NT2/D1 (cell line): ENCODE data around the gene PRXL2B.

ENCODE experiments used
- DNase-seq: peaks from one replicate; pipeline ENCODE4 v3.0.0-alpha.2; 2011; ENCODE audit warnings: low read depth, low spot score
- H3K27me3 ChIP-seq: 2 replicates; pipeline ENCODE4 v1.6.0; 2011; ENCODE audit warnings: mild to moderate bottlenecking; ENCODE audit not compliant: insufficient read length, insufficient read depth
- H3K36me3 ChIP-seq: 2 replicates; pipeline ENCODE4 v1.6.1; 2011; ENCODE audit warnings: mild to moderate bottlenecking, low read length, mixed read lengths; ENCODE audit not compliant: insufficient read depth, insufficient read length
- H3K4me1 ChIP-seq: 2 replicates; pipeline ENCODE4 v1.5.1; 2011; ENCODE audit not compliant: insufficient read depth, insufficient read length
- H3K4me3 ChIP-seq: 2 replicates; pipeline ENCODE4 v1.5.1; 2011; ENCODE audit warnings: low read depth; ENCODE audit not compliant: insufficient read length
- H3K9ac ChIP-seq: 2 replicates; pipeline ENCODE4 v1.6.0; 2011; ENCODE audit warnings: low read depth; ENCODE audit not compliant: insufficient read length
- H3K9me3 ChIP-seq: 2 replicates; pipeline ENCODE4 v1.5.1; 2011; ENCODE audit warnings: mild to moderate bottlenecking, low read length; ENCODE audit not compliant: insufficient read depth
- SUZ12 ChIP-seq: IDR thresholded peaks from 2 replicates; pipeline ENCODE4 v1.6.1; 2011; ENCODE audit not compliant: insufficient read length, insufficient read depth; ENCODE audit errors: extremely low read depth
- YY1 ChIP-seq: IDR thresholded peaks from 2 replicates; pipeline ENCODE4 v1.6.1; 2011; ENCODE audit not compliant: insufficient read length, insufficient read depth
- ZNF274 ChIP-seq: IDR thresholded peaks from 2 replicates; pipeline ENCODE4 v1.6.1; 2011; ENCODE audit warnings: mild to moderate bottlenecking, low read depth, low read length

Gene PRXL2B

GRCh38 chr1:2637442-2638145 lies 51.0 kb downstream of the PRXL2B start:
- Histone ChIP-seq H3K9ac (no peak overlapping the region), H3K36me3 (no peaks in the 10 kb centered on the region), H3K4me3 (no peak overlapping the region), H3K4me1 (peaks cover 25% of the 10 kb centered on the region), H3K9me3 (peaks cover 15% of the 10 kb centered on the region; the same call in 1 of the 2 replicates), H3K27me3 (peaks cover 14% of the 10 kb centered on the region)
- no peak for TF ChIP-seq SUZ12
- no peak for TF ChIP-seq YY1
- no peak for TF ChIP-seq ZNF274
- no peak for DNase-seq

GRCh38 chr1:2638466-2639115 lies 52.0 kb downstream of the PRXL2B start:
- Histone ChIP-seq H3K9me3 (peaks cover 15% of the 10 kb centered on the region; the same call in 1 of the 2 replicates), H3K4me1 (peaks cover 20% of the 10 kb centered on the region), H3K27me3 (peaks cover 16% of the 10 kb centered on the region), H3K4me3 (no peak overlapping the region), H3K9ac (no peak overlapping the region), H3K36me3 (no peaks in the 10 kb centered on the region)
- TF ChIP-seq YY1 (no peak), ZNF274 (no peak), SUZ12 (no peak)
- no peak for DNase-seq

- H3K4me3 ChIP-seq: no peak overlapping the region
- no peak overlapping the region for H3K9ac ChIP-seq
- TF ChIP-seq SUZ12 (no peak), ZNF274 (no peak), YY1 (no peak)
- peaks cover 22% of the 10 kb centered on the region for H3K27me3 ChIP-seq
- no peak for DNase-seq
- H3K4me1 ChIP-seq: peaks cover 18% of the 10 kb centered on the region
- H3K9me3 ChIP-seq: peaks cover 15% of the 10 kb centered on the region; the same call in 1 of the 2 replicates
- no peaks in the 10 kb centered on the region for H3K36me3 ChIP-seq
Observed at GRCh38 chr1:2639203-2639602, 52.6 kb downstream of the PRXL2B start.

GRCh38 chr1:2639607-2640521 lies 53.3 kb downstream of the PRXL2B start:
- Histone ChIP-seq H3K4me1 (peaks cover 18% of the 10 kb centered on the region), H3K36me3 (no peaks in the 10 kb centered on the region), H3K9ac (no peak overlapping the region), H3K9me3 (peaks cover 15% of the 10 kb centered on the region; the same call in 1 of the 2 replicates), H3K27me3 (peaks cover 29% of the 10 kb centered on the region), H3K4me3 (no peak overlapping the region)
- no peak for DNase-seq
- TF ChIP-seq SUZ12: no peak
- TF ChIP-seq ZNF274: no peak
- no peak for TF ChIP-seq YY1

- peaks cover 35% of the 10 kb centered on the region for H3K27me3 ChIP-seq
- no peak for DNase-seq
Observed at GRCh38 chr1:2640626-2641025, 54.0 kb downstream of the PRXL2B start.

More at GRCh38 chr1:2640626-2641025, 54.0 kb downstream of the PRXL2B start:
- Histone ChIP-seq H3K9me3 (peaks cover 15% of the 10 kb centered on the region; the same call in 1 of the 2 replicates), H3K9ac (no peak overlapping the region), H3K4me3 (no peak overlapping the region), H3K36me3 (no peaks in the 10 kb centered on the region), H3K4me1 (peaks cover 13% of the 10 kb centered on the region)
- TF ChIP-seq YY1 (no peak), ZNF274 (no peak), SUZ12 (no peak)
